A549 (cell line): ENCODE measurements around the gene ERRFI1. TPM values are rescaled to one million over a fixed set of nuclear protein-coding genes. Genes with fewer than 3 reads are reported as not detected.

Experiments used
- ATAC-seq, 2 experiments: fragments of 200-7000 bp in 1 of 2; fragments of >200 bp in 1 of 2; cut with Nextera tagmentation in 1 of 2; cut with Tn5 transposase in 1 of 2; 3 replicates each; pipeline versions ENCODE4 v1.8.0 to v1.9.1; 2018 to 2020; ENCODE audit warnings: mild to moderate bottlenecking in 1 of 2, moderate library complexity in 1 of 2
- CTCF ChIA-PET: fragments of 300-600 bp; sonication (Branson Sonifier 250); formaldehyde crosslinking; extraction: SDS; loops from one replicate; lab custom pipeline; 2021; ENCODE audit warnings: antibody characterized with exemption, inconsistent platforms; lab: Yijun Ruan, JAX
- POLR2A ChIA-PET: fragments of 350-600 bp; formaldehyde crosslinking; extraction: SDS; loops from one replicate; lab custom pipeline; 2021; ENCODE audit warnings: antibody characterized with exemption, inconsistent platforms; lab: Yijun Ruan, JAX
- DNase-seq, 2 experiments: peaks; one replicate each; pipeline versions ENCODE4 v3.0.0 to v3.0.0-alpha.2; 2011 to 2016; ENCODE audit warnings: low read depth in 1 of 2, low spot score in 1 of 2
- FAIRE-seq: peaks from 2 replicates; lab custom pipeline; 2011; peaks lifted over from hg19 to GRCh38; lab: Jason Lieb, UNC
- H3K27ac ChIP-seq, 2 experiments: fragments of >200 bp; sonication (Bioruptor Twin); formaldehyde crosslinking; 3 replicates each; pipeline ENCODE4 v1.5.1; 2016 to 2017
- H3K4me1 ChIP-seq: fragments of >200 bp; sonication (Bioruptor Twin); formaldehyde crosslinking; 3 replicates; pipeline ENCODE4 v1.6.1; 2016
- H3K4me2 ChIP-seq: fragments of >200 bp; sonication (Bioruptor Twin); formaldehyde crosslinking; 3 replicates; pipeline ENCODE4 v1.6.1; 2016
- H3K4me3 ChIP-seq: fragments of >200 bp; sonication (Bioruptor Twin); formaldehyde crosslinking; 3 replicates; pipeline ENCODE4 v1.5.1; 2016
- H3K9me3 ChIP-seq: fragments of >200 bp; sonication (Bioruptor Twin); formaldehyde crosslinking; 3 replicates; pipeline ENCODE4 v1.6.1; 2016
- CBX2 ChIP-seq: fragments of 200-600 bp; sonication (generic); IDR thresholded peaks from 2 replicates; pipeline ENCODE4 v1.6.1; 2016; ENCODE audit warnings: low read depth, mild to moderate bottlenecking, borderline replicate concordance
- CBX8 ChIP-seq: fragments of 200-600 bp; sonication (generic); IDR thresholded peaks from 2 replicates; pipeline ENCODE4 v1.6.1; 2016
- CEBPB ChIP-seq, 2 experiments: fragments of >200 bp in 1 of 2; sonication (Bioruptor Twin) in 1 of 2; formaldehyde crosslinking in 1 of 2; IDR thresholded peaks; 2 replicates each; pipeline ENCODE4 v1.6.1; 2012 to 2016
- EP300 ChIP-seq, 2 experiments: fragments of >200 bp; sonication (Bioruptor Twin); formaldehyde crosslinking; IDR thresholded peaks; 2 replicates in 1 of 2; 3 replicates in 1 of 2; pipeline ENCODE4 v1.6.1; 2016 to 2017
- FOSB ChIP-seq: fragments of 250-450 bp; sonication (Bioruptor Pico); IDR thresholded peaks from 2 replicates; pipeline ENCODE4 v1.5.0; 2020; ENCODE audit warnings: mild to moderate bottlenecking, moderate library complexity
- FOSL2 ChIP-seq, 2 experiments: fragments of 450-650 bp in 1 of 2; fragments of >200 bp in 1 of 2; sonication (Bioruptor Twin) in 1 of 2; formaldehyde crosslinking; IDR thresholded peaks; 2 replicates each; pipeline versions ENCODE4 v1.5.0 to v1.6.1; 2016 to 2020; ENCODE audit warnings: mild to moderate bottlenecking in 1 of 2, moderate library complexity in 1 of 2
- FOXS1 ChIP-seq: fragments of 250-450 bp; sonication (Bioruptor Pico); IDR thresholded peaks from 2 replicates; pipeline ENCODE4 v1.5.0; 2020; ENCODE audit warnings: mild to moderate bottlenecking, moderate library complexity
- HOXB13 ChIP-seq: fragments of 250-450 bp; sonication (Bioruptor Pico); IDR thresholded peaks from 2 replicates; pipeline ENCODE4 v1.5.0; 2020; ENCODE audit warnings: low read depth, mild to moderate bottlenecking, moderate library complexity
- HOXB5 ChIP-seq: fragments of 250-450 bp; sonication (Bioruptor Pico); IDR thresholded peaks from 2 replicates; pipeline ENCODE4 v1.5.0; 2020; ENCODE audit warnings: mild to moderate bottlenecking, moderate library complexity
- JUN ChIP-seq, 2 experiments: fragments of >200 bp; sonication (Bioruptor Twin); formaldehyde crosslinking; IDR thresholded peaks; 2 replicates in 1 of 2; 3 replicates in 1 of 2; pipeline ENCODE4 v1.6.1; 2016 to 2017
- KDM1A ChIP-seq: fragments of 200-600 bp; sonication (generic); IDR thresholded peaks from 2 replicates; pipeline ENCODE4 v1.6.1; 2016; ENCODE audit warnings: low read depth, mild to moderate bottlenecking
- MAX ChIP-seq: IDR thresholded peaks from 2 replicates; pipeline ENCODE4 v1.6.1; 2012
- MAZ ChIP-seq: fragments of 150-350 bp; IDR thresholded peaks from 2 replicates; pipeline ENCODE4 v1.6.1; 2014; ENCODE audit warnings: antibody characterized with exemption, low read depth, low read length, borderline replicate concordance
- NFE2L2 ChIP-seq: fragments of 150-350 bp; conservative IDR thresholded peaks from 2 replicates; pipeline ENCODE4 v1.6.1; 2014; ENCODE audit warnings: low read length
- NPAS2 ChIP-seq: fragments of 250-450 bp; sonication (Bioruptor Pico); IDR thresholded peaks from 2 replicates; pipeline ENCODE4 v1.8.0; 2022; ENCODE audit warnings: mild to moderate bottlenecking, moderate library complexity, borderline replicate concordance
- RAD21 ChIP-seq, 2 experiments: fragments of >200 bp in 1 of 2; sonication (Bioruptor Twin) in 1 of 2; formaldehyde crosslinking in 1 of 2; IDR thresholded peaks in 1 of 2; conservative IDR thresholded peaks in 1 of 2; 2 replicates in 1 of 2; 3 replicates in 1 of 2; pipeline ENCODE4 v1.6.1; 2012 to 2018; ENCODE audit warnings: inconsistent platforms in 1 of 2
- RARB ChIP-seq: fragments of 250-450 bp; sonication (Bioruptor Pico); IDR thresholded peaks from 2 replicates; pipeline ENCODE4 v1.8.0; 2021; ENCODE audit warnings: mild to moderate bottlenecking, moderate library complexity
- REST ChIP-seq: fragments of 200-600 bp; sonication (generic); IDR thresholded peaks from 2 replicates; pipeline ENCODE4 v1.6.1; 2016; ENCODE audit warnings: antibody characterized with exemption, mild to moderate bottlenecking, moderate library complexity
- RFX5 ChIP-seq: fragments of 450-650 bp; IDR thresholded peaks from 2 replicates; pipeline ENCODE4 v1.7.1; 2014; ENCODE audit warnings: antibody characterized with exemption, mild to moderate bottlenecking, moderate library complexity
- SREBF2 ChIP-seq: fragments of 450-650 bp; IDR thresholded peaks from 2 replicates; pipeline ENCODE4 v1.6.1; 2014; ENCODE audit warnings: mild to moderate bottlenecking, moderate library complexity
- ZC3H11A ChIP-seq: fragments of 450-650 bp; IDR thresholded peaks from 2 replicates; pipeline ENCODE4 v1.6.1; 2014; ENCODE audit warnings: antibody characterized with exemption, mild to moderate bottlenecking
- WGBS: methylation state at CpG from one replicate; pipeline ENCODE4 v1.1.6; 2017; ENCODE audit errors: missing lambda C conversion rate; 5-methylcytosine and 5-hydroxymethylcytosine counted together
- polyA plus RNA-seq, 4 experiments: library from polyadenylated mRNA; depleted of rRNA in 3 of 4; stranded (reverse); fragments of >200 nt; fragmentation: RNase III in 1 of 4; extraction: RNeasy Plus Mini Kit Qiagen cat#74134 plus additional on column Dnase treatment in 1 of 4; gene quantifications; 2 replicates in 3 of 4; 3 replicates in 1 of 4; pipeline ENCODE4 v1.2.3, GENCODE V29; 2011 to 2017
- TF ChIP-seq, protein P1 (sequence below): IDR thresholded peaks from 2 replicates; pipeline ENCODE4 v1.6.1; 2012

Gene ERRFI1
- polyA plus RNA-seq, 2 of the 4 experiments (the other 2 are of a cell fraction): 51.0 to 217 TPM

DNA sequence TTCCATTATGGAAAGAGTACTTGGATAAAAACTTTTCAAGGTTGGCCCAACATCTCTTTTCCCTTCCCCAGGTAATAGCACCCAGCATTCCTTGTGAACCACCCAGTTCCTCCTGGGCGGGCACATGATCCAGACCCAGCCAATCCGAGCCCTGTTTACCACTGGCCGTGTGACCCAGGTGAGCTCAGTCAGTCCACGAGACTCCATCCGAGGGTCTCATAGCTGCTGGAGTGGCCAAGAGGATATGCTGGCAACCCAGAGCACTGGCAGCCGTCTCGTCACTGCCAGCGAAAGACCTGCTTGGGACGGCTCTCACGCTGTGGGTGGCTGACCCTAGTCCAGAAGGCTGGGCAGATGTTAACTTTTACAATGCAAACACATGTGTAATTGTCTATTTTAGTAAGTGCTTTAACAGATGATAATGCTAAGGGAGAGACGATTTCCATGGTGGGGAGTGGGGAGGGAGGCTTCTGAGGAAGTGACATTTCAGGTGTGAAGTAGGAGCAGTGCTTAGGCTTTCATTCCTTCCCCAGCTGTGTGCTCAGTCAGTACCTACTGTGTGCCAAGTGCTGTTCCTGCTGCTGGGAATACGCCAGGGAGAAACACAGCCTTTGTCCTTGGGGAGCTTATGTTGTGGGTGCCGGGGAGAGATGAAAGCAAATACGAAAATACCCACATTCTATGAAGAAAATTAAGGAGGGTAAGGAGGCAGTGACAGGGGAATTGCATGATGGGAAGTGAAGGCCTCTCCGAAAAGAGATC, 40.1 kb downstream of the ERRFI1 start:
- FAIRE-seq: no peak
- Histone ChIP-seq H3K27ac (no peak overlapping the region; a peak in 1 of 6 replicates), H3K4me3 (no peak overlapping the region), H3K4me1 (peaks cover 14% of the 10 kb centered on the region; the same call in 2 of the 3 replicates), H3K9me3 (no peaks in the 10 kb centered on the region), H3K4me2 (no peak overlapping the region)
- no peak for ATAC-seq
- no peak for TF ChIP-seq NFE2L2
- WGBS: 88% methylated on average over 10 of the region's 15 CpGs
- DNase-seq: no peak
- CTCF ChIA-PET: interaction anchor here (1.0 to 8.4 kb wide), 3 partner anchors 11 to 329 kb away, joined by 3 to 86 read pairs (median 24); no protein-coding TSS in a partner anchor
- POLR2A ChIA-PET: no interaction called here

DNA sequence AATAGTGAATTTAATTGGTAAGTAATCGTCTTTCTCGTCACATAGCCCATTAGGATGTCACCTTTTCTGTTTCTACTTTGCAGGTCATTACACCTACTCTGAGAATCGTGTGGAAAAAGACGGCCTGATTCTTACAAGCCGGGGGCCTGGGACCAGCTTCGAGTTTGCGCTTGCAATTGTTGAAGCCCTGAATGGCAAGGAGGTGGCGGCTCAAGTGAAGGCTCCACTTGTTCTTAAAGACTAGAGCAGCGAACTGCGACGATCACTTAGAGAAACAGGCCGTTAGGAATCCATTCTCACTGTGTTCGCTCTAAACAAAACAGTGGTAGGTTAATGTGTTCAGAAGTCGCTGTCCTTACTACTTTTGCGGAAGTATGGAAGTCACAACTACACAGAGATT, 41.3 kb downstream of the ERRFI1 start:
- no peak for DNase-seq
- no peak overlapping the region for H3K4me3 ChIP-seq
- TF ChIP-seq MAZ (no peak), CBX2 (no peak)
- H3K4me2 ChIP-seq: no peak overlapping the region
- FAIRE-seq: no peak
- no peak for ATAC-seq
- ChIA-PET CTCF (interaction anchor here (2.1 to 11.9 kb wide), 5 partner anchors 9 to 364 kb away, joined by 10 to 145 read pairs (median 75); partner anchors contain the start of gene SLC45A1), POLR2A (no interaction called here)
- H3K27ac ChIP-seq: peak overlapping the region in 1 of 2 experiments; percentile 28; a peak in 1 of 6 replicates
- peaks cover 14% of the 10 kb centered on the region; the same call in 2 of the 3 replicates for H3K4me1 ChIP-seq
- no peaks in the 10 kb centered on the region for H3K9me3 ChIP-seq
- WGBS: 87% methylated on average over 15 of the region's 15 CpGs

DNA sequence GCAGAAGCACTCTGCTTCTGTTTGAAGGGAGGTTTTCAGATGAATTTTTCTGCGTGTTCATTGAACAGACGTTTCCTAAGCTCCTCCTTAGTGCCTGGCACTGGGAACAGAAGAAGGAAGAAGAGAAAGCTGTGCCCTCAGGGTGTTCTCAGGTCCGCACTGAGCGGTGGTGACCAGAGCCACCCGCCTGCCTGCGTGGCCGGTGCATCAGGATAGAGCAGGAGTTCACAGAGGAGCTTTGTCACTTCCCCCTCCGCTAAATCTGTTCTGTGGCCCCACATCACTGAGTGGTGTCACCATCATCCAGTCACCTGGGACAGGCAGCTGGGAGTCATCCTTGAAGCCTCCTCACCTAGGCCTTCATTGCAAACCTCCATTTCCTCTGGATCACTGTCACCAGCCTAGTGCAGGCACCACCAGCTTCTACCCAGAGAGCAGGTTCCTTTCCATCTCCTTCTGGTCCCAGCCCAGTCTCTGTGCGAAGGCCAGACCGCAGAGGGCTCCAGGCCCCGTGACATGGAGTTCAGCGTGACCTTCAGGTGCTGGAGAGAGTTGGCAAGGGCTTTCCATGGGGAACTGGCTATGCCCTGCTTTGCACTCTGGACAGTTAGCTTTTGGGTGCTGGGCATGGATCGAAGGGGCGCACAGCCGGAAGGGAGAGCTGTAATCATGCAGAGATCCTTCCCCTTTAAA, 42.9 kb downstream of the ERRFI1 start:
- CTCF ChIA-PET: interaction anchor here (0.5 to 11.9 kb wide), 18 partner anchors 8 to 374 kb away, joined by 3 to 145 read pairs (median 4); partner anchors contain the start of gene SLC45A1
- 91% methylated on average over 11 of the region's 15 CpGs for WGBS
- H3K9me3 ChIP-seq: no peaks in the 10 kb centered on the region
- no peak overlapping the region for H3K4me2 ChIP-seq
- ATAC-seq (no peak), DNase-seq (no peak), FAIRE-seq (no peak)
- POLR2A ChIA-PET: no interaction called here
- H3K27ac ChIP-seq: peak overlapping the region; percentile 63 to 72; a peak in 4 of 6 replicates
- H3K4me3 ChIP-seq: no peak overlapping the region
- TF ChIP-seq SREBF2 (no peak), RFX5 (no peak), FOXS1 (CRISPR knock-in tag) (no peak), REST (no peak), HOXB13 (CRISPR knock-in tag) (no peak), HOXB5 (CRISPR knock-in tag) (no peak), MAX (no peak), CEBPB (IDR thresholded peaks at IDR 0.05) (no peak), JUN (IDR thresholded peaks at IDR 0.05) (no peak), CBX8 (no peak), EP300 (IDR thresholded peaks at IDR 0.05) (no peak), RAD21 (conservative IDR thresholded peaks at IDR 0.05 in 1 of 2, IDR thresholded peaks at IDR 0.05 in 1 of 2) (no peak), KDM1A (no peak), RARB (CRISPR knock-in tag) (no peak), FOSL2 (IDR thresholded peaks at IDR 0.05) (no peak), FOSL2 (CRISPR knock-in tag; IDR thresholded peaks at IDR 0.05) (no peak), ZC3H11A (no peak), NPAS2 (CRISPR knock-in tag) (no peak), FOSB (no peak)
- TF ChIP-seq, protein P1, sequence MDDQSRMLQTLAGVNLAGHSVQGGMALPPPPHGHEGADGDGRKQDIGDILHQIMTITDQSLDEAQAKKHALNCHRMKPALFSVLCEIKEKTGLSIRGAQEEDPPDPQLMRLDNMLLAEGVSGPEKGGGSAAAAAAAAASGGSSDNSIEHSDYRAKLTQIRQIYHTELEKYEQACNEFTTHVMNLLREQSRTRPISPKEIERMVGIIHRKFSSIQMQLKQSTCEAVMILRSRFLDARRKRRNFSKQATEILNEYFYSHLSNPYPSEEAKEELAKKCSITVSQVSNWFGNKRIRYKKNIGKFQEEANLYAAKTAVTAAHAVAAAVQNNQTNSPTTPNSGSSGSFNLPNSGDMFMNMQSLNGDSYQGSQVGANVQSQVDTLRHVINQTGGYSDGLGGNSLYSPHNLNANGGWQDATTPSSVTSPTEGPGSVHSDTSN: no peak
- peaks cover 7% of the 10 kb centered on the region; the same call in 2 of the 3 replicates for H3K4me1 ChIP-seq
